ENCODE data around the gene UBXN4. TPM values are rescaled to one million over a fixed set of nuclear protein-coding genes. Genes with fewer than 3 reads are reported as not detected.
A peak's percentile ranks its signal among the peaks of the same experiment; 100 is the strongest.

The UBXN4 gene
- total RNA-seq, 1 experiment from 2014 or later, result 69.7 TPM

- CTCF ChIA-PET, result interaction anchor here (1.9 kb wide), 1 partner anchor 804 kb away, joined by 5 read pairs; no protein-coding TSS in a partner anchor
- Histone ChIP-seq H3K9ac (ENCODE audit: low read length) (no peak overlapping the region), H3K9me3 (ENCODE audit: control insufficient read depth in 1 of 2, insufficient read depth in 1 of 2, low read depth in 1 of 2, low read length in 2 of 2) (no peaks in the 10 kb centered on the region), H2AFZ (ENCODE audit: low read depth, low read length, poor library complexity, severe bottlenecking) (no peak overlapping the region), H3K36me3 (ENCODE audit: control insufficient read depth in 1 of 2, insufficient read depth in 2 of 2, low read length in 2 of 2) (no peaks in the 10 kb centered on the region), H3K4me2 (ENCODE audit: low read length) (no peak overlapping the region), H3K9me2 (ENCODE audit: insufficient read depth) (no peaks in the 10 kb centered on the region), H3K27ac (ENCODE audit: low read depth, low read length) (no peak overlapping the region), H3K27me3 (ENCODE audit: insufficient read depth, low read length) (no peaks in the 10 kb centered on the region), H3K4me3 (replicated peaks in 1 of 2; ENCODE audit: low read depth in 1 of 2, low read length in 2 of 2) (no peak overlapping the region), H3K4me1 (ENCODE audit: control insufficient read depth in 1 of 2, insufficient read depth in 2 of 2, low read length in 2 of 2) (peaks cover 0 to 14% of the 10 kb centered on the region in 2 experiments; a peak in 1 of 4 replicates), H3K79me2 (ENCODE audit: insufficient read depth, low read length) (no peaks in the 10 kb centered on the region), H4K20me1 (ENCODE audit: insufficient read depth) (no peaks in the 10 kb centered on the region)
- ATAC-seq (0 out of 2 replicates have a peak, but pooled peaks have one; percentile 29), DNase-seq (ENCODE audit: low read depth, low spot score) (no peak)
- TF ChIP-seq, protein P1, sequence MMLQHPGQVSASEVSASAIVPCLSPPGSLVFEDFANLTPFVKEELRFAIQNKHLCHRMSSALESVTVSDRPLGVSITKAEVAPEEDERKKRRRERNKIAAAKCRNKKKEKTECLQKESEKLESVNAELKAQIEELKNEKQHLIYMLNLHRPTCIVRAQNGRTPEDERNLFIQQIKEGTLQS (IDR thresholded peaks at IDR 0.05), result no peak
- TF ChIP-seq SRF (IDR thresholded peaks at IDR 0.05; ENCODE audit: low read depth) (no peak), CEBPB (IDR thresholded peaks at IDR 0.05; ENCODE audit: low read depth) (no peak), RAD21 (IDR thresholded peaks at IDR 0.05; ENCODE audit: low read depth) (no peak), SP1 (IDR thresholded peaks at IDR 0.05; ENCODE audit: low read depth) (no peak), TCF7L2 (IDR thresholded peaks at IDR 0.05; ENCODE audit: borderline replicate concordance, extremely low read depth, insufficient read depth, insufficient read length) (no peak), EGR1 (IDR thresholded peaks at IDR 0.05; ENCODE audit: low read depth) (no peak), ZNF274 (IDR thresholded peaks at IDR 0.05; ENCODE audit: low read depth, low read length) (no peak), EZH2phosphoT487 (IDR thresholded peaks at IDR 0.05; ENCODE audit: borderline replicate concordance) (no peak), EZH2 (IDR thresholded peaks at IDR 0.05) (no peak), YY1 (IDR thresholded peaks at IDR 0.05; ENCODE audit: extremely low read depth, insufficient replicate concordance, low read depth, low read length) (no peak), CBX3 (IDR thresholded peaks at IDR 0.05; ENCODE audit: low read depth) (no peak), POLR2A (IDR thresholded peaks at IDR 0.05; ENCODE audit: borderline replicate concordance, extremely low read depth, insufficient read depth, insufficient read length) (no peak), JUND (IDR thresholded peaks at IDR 0.05) (no peak), ZFX (IDR thresholded peaks at IDR 0.05) (no peak)
- TF ChIP-seq, protein P2, sequence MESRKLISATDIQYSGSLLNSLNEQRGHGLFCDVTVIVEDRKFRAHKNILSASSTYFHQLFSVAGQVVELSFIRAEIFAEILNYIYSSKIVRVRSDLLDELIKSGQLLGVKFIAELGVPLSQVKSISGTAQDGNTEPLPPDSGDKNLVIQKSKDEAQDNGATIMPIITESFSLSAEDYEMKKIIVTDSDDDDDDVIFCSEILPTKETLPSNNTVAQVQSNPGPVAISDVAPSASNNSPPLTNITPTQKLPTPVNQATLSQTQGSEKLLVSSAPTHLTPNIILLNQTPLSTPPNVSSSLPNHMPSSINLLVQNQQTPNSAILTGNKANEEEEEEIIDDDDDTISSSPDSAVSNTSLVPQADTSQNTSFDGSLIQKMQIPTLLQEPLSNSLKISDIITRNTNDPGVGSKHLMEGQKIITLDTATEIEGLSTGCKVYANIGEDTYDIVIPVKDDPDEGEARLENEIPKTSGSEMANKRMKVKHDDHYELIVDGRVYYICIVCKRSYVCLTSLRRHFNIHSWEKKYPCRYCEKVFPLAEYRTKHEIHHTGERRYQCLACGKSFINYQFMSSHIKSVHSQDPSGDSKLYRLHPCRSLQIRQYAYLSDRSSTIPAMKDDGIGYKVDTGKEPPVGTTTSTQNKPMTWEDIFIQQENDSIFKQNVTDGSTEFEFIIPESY (IDR thresholded peaks at IDR 0.05; ENCODE audit: extremely low read depth, insufficient replicate concordance, low read length), result no peak
- POLR2A ChIA-PET, result interaction anchor here (0.9 kb wide), 1 partner anchor 46 kb away, joined by 3 read pairs; no protein-coding TSS in a partner anchor
- intact Hi-C loops (cut with micrococcal nuclease), result no loop called here
- BruUV-seq (replicated peaks), result no TSS peak
- RAD21 ChIA-PET (ENCODE audit: low non-redundant PET in 1 of 2, low total read pairs in 2 of 2, uncharacterized antibody in 2 of 2, unreplicated experiment in 2 of 2), result no interaction called here
Observed at GRCh38 chr2:135792401-135793150, 50.9 kb downstream of the UBXN4 start.
